Stimulated activated CD8-positive, alpha-beta memory T cell treated with anti-CD3 and anti-CD28 coated beads, Interleukin-12 subunit alpha, Interleukin-12 subunit beta, amount 100 ng/mL, for 1 hour (primary cell): ENCODE results near the gene MACROH2A1.
"Not testable (repeated sequence)": the region's sequence is repeated elsewhere in the genome, so short reads cannot be mapped to it uniquely, and the experiment has no call there.

ENCODE experiments used
- DNase-seq: peaks from one replicate; pipeline ENCODE4 v3.0.0-alpha.2; 2020; ENCODE audit warnings: low read depth

MACROH2A1 gene

GRCh38 chr5:135377751-135378680 is 21.0 kb downstream of the MACROH2A1 start:
- no peak for DNase-seq

DNA sequence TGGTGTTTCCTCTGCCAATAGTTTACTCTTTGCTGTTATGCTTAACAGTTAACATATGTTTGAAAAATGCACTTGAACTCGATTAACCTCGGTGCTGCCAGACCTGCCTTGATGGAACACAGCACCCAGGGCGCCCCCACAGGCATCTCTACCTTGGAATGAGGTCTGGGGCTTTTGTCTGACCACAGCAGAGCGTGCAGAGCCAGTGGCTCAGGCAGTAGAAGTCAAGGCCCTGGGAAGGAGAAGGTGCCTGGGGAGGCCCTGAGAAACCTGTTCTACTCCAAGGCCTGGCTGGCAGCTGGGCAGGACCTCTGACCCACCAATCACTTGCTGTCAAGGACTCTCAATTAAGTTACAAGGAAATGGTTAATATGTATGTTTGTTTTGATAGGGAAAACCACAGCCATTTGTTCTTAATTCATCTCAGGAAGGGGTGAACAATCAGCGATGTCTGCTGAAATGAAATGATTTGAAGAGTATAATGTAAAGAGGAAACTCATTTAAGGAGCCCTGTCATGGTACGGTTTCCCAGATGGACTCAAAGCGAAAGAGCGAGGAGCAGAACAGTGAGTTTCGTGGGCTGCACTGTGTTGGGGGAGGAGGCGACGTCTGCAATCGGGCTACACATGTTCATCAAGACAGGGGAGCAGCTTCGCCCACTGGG is 21.9 kb downstream of the MACROH2A1 start:
- no peak for DNase-seq

- no peak for DNase-seq
These were observed 23.8 kb downstream of the MACROH2A1 start for GRCh38 chr5:135375040-135375793.

- DNase-seq: no peak
These were observed 25.1 kb downstream of the MACROH2A1 start for GRCh38 chr5:135373736-135374515.

DNA sequence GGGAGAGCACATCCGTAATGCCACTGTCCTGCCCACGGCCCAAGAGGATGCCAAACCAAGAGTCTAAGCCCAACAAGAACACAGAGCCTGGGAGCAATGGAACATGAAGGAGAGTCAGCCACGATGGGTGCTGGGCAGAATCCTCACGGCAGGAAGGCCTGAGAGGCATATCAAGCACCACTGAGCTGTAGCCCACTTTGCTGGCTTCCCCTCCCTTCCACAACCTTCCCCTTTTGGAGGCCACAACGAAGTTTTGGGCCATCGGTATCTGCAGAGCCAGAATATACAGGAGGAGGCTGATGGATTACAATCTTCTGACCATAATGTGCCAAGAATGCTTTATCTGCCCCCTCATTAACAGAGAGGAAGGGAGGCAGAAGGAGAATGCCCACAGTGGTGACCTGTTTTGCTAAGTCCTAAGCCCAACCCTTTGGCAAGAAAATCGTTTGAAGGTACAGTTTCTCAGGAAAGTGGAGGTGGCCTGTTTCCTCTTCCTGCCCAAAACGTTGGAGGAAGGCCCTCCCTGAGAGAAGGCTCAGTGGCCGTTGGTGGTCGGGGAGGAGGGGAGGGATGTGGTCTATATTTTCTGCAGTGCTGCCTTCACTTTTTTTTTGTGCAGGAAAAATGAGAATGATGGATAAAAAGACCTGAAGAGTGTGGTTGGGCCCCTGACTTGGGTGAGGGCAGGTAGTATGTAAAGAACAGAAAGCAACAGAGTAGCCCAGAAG is 26.2 kb downstream of the MACROH2A1 start:
- no peak for DNase-seq

GRCh38 chr5:135371622-135372232 is 27.3 kb downstream of the MACROH2A1 start:
- DNase-seq: no peak

DNA sequence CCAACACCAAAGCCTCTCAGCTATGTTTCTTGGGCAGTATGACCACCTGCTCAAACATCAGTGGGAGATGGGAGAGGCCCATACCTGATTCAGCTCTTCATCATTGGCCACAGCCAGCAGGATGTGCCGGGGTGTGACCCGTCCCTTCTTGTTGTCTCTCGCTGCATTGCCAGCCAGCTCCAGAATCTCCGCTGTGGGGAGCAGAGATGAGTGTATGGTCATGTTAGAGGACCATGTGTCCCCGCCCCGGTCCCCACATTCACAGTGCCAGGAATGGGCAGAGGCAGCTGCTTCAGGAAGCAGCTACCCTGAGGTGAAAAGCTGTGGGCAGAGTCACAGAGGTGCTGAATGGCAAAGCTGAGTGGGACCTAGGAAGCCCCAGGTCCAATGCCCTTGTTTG is 29.1 kb downstream of the MACROH2A1 start:
- DNase-seq: no peak

GRCh38 chr5:135367554-135367953 is 31.5 kb downstream of the MACROH2A1 start:
- DNase-seq: no peak

GRCh38 chr5:135367076-135367475 is 32.0 kb downstream of the MACROH2A1 start:
- DNase-seq: no peak

DNA sequence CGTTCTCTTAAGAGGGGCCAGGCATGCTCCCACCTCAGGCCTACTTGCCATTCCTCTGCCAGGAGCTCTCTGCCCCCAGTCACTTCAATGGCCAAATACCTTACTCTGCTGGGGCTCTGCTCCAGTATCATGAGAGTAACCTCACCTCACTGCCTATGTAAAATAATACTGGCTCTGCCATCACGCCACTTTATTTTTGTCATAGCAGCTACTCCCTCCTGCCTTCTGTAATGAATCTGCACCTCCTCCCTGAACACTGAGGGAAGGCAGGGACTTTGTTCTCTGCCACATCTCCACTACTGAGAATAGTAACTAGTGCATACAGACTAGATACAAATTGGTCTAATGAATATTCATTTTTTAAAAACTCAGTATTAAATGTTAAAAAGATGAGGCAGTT is 33.8 kb downstream of the MACROH2A1 start:
- DNase-seq: no peak

DNA sequence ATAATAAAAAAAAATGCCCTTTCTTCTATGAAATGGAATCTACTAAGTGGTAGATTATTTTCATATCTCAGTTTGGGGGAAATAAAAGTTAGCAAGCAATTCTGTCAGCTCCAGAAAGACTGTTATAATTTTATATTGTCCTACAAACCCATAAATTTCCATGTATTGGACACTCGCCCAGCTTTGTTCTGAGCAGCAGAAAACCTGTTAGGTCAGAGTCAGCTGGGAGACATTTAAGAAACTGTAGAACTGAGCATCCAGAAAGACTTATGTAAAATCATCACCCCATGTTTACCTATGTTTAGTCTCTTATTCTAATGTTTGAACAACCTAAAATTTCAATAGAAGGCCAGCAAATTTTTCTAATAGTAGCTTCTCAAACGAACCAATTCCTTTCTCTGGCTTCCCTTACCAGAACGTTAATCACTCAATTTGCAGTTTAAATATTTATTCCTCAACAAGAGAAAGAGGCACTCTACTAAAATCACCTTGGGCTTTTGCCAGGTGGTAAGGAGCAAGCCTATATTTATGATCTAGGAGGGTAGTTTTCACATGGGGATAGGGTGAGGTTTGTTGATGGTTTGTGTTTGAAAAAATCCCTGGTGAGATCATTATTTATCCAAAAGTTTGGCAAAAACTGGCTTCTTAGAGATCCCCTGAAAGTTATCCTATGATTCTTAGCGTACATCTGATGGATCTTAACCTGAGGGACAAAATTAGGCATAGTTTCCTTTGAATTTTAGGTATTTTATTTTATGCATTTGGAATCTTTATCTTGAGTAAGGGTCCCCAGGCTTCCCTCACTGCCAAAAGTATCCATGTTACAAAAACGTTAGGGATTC is 34.4 kb downstream of the MACROH2A1 start:
- DNase-seq: no peak

- DNase-seq: not testable (repeated sequence)
These were observed 35.7 kb downstream of the MACROH2A1 start for GRCh38 chr5:135363342-135363741.

- DNase-seq: no peak
These were observed 36.9 kb downstream of the MACROH2A1 start for GRCh38 chr5:135362102-135362501.

DNA sequence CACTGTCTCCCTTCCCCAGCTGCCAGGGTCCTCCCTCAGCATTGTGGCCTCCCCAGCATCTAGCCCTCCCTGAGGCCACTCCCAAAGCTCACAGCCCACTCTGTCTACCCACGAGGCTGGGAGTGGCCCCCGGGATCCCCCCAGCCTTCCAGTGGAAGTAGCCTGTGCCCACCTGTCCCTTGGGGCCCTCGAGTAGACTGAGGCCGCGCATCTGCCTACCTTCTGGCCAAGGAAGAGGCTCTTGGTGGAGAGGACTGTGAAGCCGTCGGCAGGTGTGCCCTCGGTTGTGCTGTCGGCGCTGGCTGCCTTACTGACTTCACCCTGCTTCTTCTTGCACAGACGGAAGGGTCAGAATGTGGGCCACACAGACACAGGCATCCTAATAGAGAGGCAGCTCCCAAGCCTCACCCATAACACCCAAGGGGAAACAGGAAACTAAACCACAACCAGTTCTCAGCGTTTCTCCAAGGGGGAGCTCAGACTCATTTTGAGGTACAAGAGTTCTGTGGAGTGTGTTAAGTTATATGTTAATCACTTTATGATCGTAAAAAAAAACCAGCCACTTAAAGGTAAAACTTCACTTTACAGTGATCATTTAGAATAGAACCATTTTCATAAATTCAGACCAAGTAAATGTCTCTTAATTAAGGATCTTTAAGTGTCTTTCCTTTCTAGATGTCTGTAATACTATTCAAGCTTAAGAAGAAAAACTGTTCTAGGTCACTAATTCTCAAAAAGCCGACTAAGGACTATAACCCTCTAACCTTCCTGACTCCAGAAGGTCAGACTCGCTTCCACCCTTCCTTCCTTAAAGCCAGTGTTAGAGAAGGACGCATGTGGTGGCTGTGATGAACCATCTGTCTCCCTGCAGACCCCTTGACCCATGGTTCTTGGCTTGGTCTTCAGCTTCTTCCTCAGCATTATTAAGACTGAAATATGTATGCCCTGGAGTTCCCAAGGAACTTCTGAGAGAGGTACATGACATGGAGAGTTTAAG is 38.5 kb downstream of the MACROH2A1 start:
- DNase-seq: no peak

DNA sequence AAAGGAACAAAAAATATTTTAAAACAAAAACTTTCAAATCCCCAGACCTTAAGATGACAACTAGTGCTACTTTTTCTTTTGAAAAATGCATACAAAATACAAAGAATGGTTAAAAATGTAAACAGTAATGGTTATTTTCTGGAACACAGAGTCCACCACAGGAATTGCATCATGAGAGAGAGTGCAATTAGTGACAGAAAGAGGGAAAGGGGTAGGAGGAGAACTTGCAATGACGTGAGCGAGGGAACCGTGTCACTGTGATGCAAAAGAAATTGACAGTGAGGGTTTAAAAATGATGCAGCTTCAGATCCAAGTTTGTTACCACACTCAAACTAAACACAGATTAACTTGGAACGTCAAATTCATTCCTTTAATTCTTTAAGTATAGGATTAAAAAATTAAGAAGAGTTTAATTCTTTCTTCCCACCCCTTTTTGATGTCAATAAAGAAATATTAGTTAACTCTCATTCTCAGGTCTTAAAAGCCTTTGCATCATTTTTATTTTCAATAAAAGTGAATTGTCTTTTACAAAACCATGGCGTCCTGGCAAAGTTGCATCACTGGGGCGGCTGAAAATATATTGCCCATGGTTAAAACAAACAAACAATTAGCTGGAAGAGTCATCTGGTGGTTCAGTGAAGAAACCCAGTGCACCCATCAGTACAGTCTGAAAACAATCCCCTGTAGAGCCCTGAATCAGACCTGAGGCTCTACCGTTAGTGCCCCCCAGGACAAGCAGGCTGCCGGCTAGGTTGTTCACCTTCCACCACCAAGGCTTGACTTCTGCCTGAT is 39.5 kb downstream of the MACROH2A1 start:
- no peak for DNase-seq

DNA sequence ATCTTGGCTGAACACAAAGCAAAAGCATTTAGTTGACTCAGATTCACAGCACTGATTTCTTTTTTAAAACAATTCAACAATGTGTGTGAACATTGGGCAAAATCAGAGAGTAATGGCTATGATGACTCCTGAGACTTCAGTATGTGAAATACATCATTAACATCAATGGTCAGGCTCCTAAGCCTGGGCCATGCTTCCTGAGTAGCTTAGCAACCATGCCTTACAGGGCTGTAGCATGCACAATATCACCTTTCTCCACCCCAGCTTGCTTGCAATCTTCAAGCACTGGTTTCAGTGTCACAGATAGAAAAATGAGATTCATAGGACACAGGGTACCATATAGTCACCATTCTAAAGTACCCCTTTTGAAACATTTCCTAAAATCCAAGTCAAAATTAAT is 41.3 kb downstream of the MACROH2A1 start:
- no peak for DNase-seq

GRCh38 chr5:135356522-135357318 is 42.3 kb downstream of the MACROH2A1 start:
- DNase-seq: no peak
